HG02610 (cell line): ENCODE measurements around the gene MPIG6B.

Source experiments
- ATAC-seq: cut with Tn5 transposase; IDR thresholded peaks from one replicate; pipeline ENCODE4 v1.9.1; 2021; ENCODE audit warnings: mild to moderate bottlenecking, moderate library complexity; ENCODE audit not compliant: unreplicated experiment

MPIG6B gene

DNA sequence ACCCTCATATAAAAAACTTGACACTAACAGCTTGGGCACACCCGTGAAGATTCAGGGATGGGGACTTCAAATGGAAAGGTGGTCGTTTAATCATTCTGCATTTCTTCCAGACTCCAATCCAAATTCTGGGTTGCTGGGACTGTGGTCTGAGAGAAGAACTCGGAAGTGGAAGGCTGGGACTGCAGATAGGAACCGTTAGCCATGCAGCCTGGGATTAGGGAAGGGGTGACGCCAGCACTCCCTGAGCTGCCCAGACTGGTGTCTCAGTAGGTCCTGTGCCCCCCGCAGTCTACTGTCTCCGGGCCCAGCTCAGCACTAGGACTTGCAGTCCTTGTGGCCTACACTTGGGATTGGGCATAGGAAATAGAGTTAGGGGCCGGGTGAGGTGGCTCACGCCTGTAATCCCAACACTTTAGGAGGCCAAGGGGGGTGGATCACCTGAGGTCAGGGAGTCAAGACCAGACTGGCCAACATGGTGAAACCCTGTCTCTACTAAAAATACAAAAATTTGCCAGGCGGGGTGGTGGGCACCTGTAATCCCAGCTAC is 13.7 kb downstream of the MPIG6B start:
- no peak for ATAC-seq

DNA sequence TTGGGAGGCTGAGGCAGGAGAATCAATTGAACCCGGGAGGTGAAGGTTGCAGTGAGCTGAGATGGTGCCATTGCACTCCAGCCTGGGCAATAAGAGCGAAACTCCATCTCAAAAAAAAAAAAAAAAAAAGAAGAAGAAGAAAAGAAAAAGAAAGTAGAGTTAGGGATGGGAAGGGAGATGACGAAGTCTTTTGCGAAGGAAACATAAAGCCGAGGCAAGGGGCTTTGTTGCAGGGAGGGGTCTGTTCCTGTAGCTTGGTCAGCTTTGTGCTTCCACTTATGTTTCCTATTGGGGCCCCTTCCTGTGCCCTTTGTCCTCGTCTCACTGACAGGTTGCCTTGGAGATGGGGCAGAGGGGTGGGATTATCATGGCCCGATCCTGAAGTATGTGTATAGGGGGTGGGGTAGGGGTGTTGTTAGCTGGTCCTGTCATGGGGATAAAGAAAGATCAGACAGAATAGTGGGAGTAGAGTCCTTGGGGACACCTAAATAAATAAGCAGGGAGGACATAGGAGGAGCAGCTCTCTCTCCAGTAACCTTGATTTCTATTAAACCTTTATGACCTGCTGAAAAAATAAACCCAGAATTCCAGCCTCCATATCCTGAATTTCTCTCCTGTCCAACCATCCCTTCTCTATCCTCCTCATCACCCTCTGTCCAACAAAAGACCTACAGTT is 14.3 kb downstream of the MPIG6B start:
- ATAC-seq = no peak

DNA sequence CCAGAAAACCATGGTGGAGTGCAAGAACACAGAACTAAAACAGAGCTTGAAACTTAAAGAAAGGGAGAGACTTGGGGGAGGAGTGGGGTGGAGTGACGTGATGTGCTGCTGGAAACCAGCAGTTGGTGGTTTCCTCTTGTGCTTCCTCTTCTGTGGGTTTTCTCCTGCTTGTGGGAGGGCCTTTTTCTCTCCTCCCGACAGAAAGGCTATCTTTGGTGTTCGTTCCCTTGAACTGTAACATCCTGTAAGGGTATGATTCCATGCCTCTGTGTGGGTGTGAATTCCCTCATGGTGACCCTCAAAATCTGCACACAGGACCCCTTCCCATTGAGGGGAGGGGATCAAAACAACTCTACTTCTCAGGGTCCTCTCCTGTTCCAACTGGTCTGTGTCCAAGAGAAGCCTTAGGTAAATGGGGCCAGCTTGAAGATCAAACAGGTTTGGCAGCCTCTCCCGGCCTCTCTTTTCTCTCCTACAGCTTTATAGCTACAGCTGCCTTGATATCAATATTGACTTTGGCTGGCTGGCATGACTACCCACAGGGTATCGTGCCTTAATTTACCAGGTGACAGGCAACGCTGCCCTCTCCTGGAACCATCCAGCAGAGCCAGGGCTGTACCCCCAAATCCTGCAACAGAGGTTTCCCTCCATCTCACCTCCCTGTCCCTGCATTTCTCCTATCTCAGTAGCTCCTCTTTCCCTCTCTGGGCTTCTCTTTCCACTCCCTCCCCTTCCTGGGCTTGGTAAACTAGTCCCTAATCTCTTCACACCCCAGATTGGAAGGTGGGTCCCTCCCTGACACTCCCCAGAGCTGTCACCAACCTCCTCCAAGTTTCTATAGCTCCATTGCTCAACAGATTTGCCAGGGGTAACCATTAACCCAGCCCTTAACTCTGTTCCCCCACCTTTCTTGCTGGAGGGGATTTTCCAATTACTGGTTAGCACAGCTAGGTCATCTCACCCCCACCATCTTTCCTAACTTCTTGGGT is 15.1 kb downstream of the MPIG6B start:
- ATAC-seq = peak; percentile 23

DNA sequence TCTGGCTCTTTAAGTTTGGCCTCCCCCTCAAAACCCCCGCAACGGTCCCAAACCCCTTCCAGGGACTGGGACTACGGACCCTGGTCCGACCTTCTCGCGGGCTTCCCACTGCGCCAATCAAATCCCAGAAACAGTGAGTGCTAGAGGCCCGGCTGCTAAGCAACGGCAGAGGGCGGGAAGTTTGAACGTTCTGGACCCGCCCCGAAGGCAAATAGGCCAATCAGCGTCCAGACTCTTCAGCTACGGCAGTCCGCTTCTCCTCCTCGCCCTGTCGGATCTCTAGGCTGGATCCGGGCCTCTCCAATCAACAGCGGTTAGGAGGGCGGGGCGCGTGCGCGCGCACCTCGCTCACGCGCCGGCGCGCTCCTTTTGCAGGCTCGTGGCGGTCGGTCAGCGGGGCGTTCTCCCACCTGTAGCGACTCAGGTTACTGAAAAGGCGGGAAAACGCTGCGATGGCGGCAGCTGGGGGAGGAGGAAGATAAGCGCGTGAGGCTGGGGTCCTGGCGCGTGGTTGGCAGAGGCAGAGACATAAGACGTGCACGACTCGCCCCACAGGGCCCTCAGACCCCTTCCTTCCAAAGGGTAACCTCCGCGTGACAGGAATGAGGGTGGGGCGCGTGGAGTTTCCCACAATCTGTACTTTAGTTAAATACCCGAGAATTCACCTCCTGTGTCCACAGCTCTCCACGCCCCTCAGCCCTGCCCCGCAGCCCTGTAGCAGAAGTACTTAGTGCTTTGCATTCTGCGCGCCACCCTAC is 16.6 kb downstream of the MPIG6B start, which contains the start of gene MSH5:
Gene MSH5 (plus strand): TSS at position 367 of the 758 bp plus-strand sequence. CDS start 462 bp downstream, outside the sequence.
- ATAC-seq = peak; percentile 76

DNA sequence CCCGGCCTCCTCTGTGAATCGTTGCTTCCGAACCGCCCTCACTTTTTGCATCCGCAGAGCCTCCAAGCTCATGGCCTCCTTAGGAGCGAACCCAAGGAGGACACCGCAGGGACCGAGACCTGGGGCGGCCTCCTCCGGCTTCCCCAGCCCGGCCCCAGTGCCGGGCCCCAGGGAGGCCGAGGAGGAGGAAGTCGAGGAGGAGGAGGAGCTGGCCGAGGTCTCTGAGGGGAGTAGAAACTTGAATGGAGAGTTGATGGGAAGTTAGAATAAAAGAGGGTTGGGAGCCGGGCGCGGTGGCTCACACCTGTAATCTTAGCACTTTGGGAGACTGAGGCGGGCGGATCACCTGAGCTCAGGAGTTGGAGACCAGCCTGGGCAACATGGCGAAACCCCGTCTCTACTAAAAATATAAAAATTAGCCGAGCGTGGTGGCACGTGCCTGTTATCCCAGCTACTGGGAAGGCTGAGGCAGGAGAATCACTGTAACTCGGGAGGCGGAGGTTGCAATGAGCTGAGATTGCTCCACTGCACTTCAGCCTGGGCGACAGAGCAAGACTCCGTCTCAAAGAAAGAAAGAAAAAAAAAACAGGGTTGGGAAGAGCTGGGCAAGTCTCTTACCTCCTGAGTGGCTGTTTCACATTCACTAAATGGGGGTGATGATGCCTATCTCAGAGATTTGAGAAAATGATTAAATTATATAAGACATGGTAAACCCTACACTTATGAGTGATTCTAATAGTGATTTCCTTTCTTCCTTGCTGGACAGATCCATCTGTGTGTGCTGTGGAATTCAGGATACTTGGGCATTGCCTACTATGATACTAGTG is 17.4 kb downstream of the MPIG6B start:
- no peak for ATAC-seq

DNA sequence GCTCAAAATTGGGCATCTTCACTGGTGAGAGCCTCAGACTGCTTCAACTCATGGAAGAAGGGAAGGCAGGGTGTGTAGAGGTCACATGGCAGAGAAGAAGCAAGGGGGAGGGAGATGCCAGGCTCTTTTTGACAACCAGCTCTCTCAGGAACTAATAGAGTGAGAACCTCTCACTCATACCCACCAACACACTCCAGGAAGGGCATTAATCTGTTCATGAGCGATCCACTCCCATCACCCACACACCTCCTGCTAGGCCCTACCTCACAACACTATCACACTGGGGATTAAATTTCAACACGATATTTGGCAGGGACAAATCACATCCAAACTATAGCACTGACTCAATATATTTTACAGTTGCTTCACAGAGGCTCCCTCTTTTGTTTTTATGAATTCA is 18.6 kb downstream of the MPIG6B start:
- no peak for ATAC-seq

DNA sequence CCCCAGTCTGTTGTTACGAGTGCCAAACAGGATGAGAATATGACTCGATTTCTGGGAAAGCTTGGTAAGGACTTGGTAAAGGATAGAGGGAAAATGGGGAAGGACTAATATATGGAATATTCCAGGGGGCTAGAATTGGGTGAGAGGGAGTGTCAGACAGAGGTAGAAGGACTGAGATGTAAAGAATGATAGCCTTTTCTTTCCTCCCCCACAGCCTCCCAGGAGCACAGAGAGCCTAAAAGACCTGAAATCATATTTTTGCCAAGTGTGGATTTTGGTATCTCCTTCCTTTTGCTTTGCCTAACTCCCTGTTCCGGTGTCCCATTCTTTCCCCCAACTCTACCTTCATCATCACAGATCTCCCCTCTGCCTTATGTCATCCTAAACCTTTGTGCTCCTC is 19.7 kb downstream of the MPIG6B start:
- no peak for ATAC-seq

DNA sequence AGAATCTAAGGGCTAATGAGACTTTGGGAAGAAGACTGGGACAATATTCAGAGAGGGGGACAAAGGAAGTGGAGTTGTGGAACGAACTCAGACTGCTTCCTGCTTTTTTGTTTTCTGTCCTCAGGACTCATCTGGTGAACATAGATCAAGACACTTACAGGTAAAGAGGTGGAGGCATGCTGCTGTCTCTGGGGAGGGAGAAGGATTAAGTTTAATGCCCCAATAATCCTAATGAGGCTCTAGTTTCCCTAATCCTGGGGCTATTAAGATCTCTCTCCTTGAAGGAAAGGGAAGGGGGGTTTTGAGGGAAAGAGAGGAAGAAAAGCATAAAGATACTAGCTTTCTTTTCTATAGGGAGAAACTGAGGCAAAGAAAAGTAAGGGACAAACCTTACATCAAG is 21.2 kb downstream of the MPIG6B start:
- no peak for ATAC-seq

DNA sequence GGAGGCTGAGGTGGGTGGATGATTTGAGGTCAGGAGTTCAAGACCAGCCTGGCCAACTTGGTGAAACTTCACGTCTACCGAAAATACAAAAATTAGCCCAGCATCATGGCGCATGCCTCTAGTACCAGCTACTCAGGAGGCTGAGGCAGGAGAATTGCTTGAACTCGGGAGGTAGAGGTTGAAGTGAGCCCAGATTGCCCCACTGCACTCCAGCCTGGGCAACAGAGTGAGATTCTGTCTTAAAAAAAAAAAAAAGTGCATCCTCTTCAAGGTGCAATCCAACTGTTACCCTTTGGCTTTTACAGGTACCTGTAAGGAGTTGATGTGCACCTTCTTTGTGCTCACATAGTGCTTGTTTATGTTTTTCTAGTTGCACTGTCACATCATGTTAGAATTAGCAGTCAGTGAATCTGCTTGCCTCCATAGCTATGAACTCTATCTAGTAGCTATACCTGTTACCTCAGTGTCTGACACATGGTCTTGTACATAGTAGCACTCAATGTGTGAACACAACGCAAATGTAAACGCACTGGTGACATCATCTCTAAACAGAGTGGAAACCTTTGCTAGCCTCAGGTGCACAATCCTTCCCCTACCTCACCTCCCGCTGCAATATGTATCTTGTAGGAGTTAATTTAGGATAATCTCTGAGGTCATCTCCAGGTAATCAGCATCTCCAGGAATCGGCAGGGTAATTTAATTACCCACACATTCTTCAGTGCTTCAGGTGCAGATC is 26.3 kb downstream of the MPIG6B start:
- no peak for ATAC-seq

DNA sequence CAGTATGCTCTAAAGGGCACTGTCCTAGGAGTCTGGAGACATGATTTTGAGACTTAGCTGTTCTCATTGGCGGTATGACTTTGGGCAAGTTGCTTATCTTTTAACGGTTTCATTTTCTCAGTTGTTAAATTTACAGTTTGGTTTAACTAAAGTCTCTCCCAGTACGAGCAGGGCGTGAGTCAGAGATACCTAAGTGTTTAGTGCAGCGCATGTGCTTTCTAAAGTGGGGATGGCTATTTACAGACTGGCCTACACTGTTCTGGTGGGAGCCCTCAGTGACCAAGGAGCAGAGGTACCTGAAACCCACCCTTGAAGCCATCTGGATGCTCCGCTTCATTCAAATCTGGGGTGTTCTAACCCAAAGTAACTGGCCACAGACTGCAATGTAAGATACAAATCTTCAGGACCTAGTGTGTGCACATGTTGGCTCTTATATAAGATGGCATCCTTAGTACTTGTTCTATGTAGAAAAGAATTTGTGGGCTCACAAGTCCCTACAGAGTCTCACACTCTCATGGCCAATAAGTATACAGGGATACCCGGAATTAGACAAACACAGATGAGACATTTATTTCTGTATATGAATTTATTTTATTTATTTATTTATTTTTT is 27.3 kb downstream of the MPIG6B start:
- no peak for ATAC-seq

DNA sequence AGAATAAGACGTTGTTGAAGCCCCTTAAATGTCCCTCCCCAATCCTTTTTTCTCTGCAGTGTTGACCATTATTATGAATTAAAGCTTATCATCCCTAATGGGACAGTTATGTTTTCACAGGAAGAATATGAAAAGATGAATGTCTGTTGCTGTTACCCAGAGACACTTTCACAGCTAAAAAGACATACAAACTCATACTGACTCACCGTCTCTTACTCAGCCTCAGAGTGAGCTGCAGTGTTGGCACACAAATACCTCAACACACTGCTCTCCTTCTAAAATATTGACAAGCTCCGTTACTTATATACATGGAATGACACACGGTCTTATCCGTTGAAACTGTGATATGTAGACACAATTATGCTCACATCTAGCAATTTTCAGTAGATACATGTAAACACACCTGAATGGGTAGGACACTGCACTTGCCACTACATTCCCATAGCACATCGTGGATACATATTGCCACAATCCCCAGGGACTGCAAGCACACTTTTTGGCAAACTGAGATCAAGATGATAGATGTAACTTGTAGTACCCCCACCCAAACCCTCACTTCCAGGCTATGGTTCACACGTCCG is 29.7 kb downstream of the MPIG6B start:
- ATAC-seq = no peak

DNA sequence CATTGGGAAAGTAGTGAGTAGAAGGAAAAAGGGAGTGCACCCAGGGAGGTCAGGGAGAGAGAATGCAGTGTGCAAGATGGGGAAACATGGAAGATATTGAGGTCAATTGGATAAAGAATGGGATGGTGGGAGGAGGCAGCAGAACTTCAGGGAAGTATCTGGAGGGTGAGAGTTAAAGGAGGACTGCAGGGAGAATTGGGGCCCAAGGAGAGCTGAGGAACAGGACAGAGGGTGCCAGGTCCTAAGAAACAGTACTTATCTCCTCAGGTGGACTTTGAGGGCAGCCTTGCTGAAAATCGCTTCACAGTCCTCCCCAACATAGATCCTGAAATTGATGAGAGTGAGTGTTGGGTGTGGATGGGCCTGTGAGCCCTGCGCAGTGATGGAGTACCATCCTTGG is 35.1 kb downstream of the MPIG6B start:
- no peak for ATAC-seq

DNA sequence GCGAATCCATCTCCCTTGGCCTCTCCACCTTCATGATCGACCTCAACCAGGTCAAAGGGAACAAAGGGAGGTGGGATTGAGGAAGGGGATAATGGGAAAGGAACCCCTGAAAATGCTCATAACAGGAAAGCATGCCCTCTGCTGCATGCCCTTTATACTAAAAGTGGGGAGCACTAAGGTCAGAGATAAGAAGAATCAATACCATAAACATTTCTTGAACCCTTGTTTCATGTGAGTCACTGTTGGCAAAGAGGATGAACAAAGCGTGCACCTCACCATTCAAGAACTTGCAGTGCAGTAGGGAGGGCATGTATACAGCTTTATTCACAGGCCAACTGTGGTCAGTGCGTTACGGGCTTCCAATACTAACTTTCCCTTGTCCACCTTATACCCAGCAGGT is 37.6 kb downstream of the MPIG6B start:
- ATAC-seq = no peak

DNA sequence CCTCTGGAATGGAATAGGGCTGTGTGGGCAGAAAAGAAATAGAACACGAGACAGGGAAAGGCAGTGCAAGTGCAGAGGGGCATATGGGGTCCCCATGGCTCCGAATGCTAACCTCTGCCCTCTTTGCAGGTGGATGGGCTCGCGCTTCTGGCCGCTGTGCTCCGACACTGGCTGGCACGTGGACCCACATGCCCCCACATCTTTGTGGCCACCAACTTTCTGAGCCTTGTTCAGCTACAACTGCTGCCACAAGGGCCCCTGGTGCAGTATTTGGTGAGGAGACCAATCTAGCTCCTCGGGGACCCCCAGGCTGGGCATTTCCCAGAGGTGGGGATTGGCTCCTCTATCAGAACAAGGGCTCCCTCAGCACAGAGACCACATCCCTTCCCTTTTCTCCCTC is 38.2 kb downstream of the MPIG6B start:
- ATAC-seq = no peak

DNA sequence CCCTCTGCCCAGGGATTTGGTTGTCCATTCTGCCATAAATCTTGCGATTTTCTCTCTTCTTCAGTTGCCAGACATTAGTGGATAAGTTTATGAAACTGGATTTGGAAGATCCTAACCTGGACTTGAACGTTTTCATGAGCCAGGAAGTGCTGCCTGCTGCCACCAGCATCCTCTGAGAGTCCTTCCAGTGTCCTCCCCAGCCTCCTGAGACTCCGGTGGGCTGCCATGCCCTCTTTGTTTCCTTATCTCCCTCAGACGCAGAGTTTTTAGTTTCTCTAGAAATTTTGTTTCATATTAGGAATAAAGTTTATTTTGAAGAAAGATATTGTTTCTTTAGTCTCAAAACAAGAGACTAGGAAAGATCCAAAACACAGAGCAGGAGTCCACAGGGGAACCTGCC is 39.2 kb downstream of the MPIG6B start, which contains the start of gene SAPCD1:
Gene SAPCD1 (plus strand): TSS at position 301 of the 400 bp plus-strand sequence. CDS start 399 bp downstream, outside the sequence.
- ATAC-seq = no peak

DNA sequence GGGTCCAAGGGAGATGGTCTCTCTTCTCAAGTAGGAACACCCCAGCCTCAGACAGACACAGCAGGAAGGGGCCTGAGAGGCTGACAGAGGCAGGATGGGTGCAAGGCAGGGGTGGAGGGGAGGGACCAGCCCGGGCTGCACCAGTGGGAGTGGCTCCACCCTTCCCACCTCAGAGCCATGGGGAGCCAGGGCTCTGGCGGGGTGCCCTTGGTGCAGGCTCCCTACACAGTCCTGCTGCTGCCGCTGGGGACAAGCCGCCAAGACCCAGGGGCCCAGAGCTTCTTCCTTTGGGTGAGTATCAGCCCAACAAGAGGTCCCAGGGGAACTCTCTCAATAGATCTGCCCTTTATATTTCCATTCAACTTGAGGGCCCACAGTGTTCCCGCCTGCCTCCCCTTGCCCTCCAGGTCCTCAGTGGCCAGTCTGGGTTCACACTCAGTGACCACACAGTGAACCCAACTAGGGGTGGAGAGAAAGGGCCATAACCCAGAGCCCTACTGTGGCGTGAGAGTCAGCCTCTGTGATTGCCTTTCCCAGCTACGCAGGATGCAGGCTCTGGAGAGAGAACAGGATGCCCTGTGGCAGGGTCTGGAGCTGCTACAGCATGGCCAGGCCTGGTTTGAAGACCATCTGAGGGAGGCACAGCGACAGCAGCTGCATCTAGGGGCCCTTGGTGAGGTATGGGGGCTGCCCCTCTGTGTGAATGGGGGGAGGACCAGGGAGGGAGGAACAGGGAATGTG is 39.9 kb downstream of the MPIG6B start:
- ATAC-seq = no peak

DNA sequence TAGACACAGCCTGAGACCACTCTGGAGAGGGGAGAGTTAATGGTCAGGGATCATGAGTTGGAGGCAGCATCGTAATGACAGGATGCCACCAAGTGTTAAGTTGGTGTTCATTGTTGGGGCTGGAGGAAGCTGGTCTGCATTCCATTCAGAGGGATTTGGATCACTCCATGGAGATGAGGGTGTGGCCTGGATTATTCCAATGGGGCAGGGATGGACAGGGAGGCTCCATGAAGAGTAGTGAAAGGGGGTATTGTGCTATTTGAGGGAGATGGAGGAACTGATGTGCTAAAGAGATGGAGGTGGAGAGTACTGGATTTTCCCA is 40.4 kb downstream of the MPIG6B start:
- no peak for ATAC-seq

DNA sequence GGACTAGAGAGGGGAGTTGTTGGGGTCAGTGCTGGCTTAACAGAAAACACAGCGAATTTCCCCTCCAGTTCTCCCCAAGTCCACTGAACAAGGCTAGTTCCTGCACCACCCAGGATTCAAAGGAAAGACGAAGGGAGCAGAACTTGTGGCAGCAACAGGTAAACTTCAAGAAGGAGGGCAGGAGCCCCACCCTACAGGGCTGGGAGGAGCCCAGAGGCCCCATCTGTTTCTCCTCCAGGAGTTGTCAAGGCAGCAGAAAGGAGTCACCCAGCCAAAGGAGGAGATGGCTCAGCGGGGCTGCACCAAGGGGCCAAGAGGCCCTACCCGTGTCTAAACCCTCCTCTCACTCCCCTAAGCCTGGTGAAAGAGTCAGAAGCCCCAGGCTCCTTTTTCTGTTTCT is 41.0 kb downstream of the MPIG6B start:
- ATAC-seq = no peak
